ENCODE data around the gene ARID5A. TPM values are rescaled to one million over a fixed set of nuclear protein-coding genes. Genes with fewer than 3 reads are reported as not detected.

Gene ARID5A
- polyA plus RNA-seq, 1 donor from 2014 or later, result not detected

- Histone ChIP-seq H4K20me1 (ENCODE audit: insufficient read depth) (no peaks in the 10 kb centered on the region), H3K79me2 (replicated peaks; ENCODE audit: insufficient read depth, low read length) (no peaks in the 10 kb centered on the region), H3K36me3 (ENCODE audit: insufficient read depth, low read length) (no peaks in the 10 kb centered on the region), H3K9ac (ENCODE audit: low read length) (no peak overlapping the region), H2AFZ (ENCODE audit: low read depth, low read length) (no peak overlapping the region), H3K27ac (ENCODE audit: low read length) (no peak overlapping the region), H3K9me2 (ENCODE audit: insufficient read depth, low read length) (no peaks in the 10 kb centered on the region), H3K4me2 (ENCODE audit: low read length) (no peak overlapping the region), H3K27me3 (ENCODE audit: insufficient read depth, low read depth, low read length) (peaks cover 27% of the 10 kb centered on the region), H3K9me3 (ENCODE audit: low read length) (no peaks in the 10 kb centered on the region), H3K4me3 (ENCODE audit: low read length) (no peak overlapping the region), H3F3A (ENCODE audit: insufficient read depth, low read length, poor library complexity, severe bottlenecking) (no peaks in the 10 kb centered on the region)
- TF ChIP-seq SMC3 (conservative IDR thresholded peaks at IDR 0.05; ENCODE audit: poor library complexity), result no peak
- no peak for TF ChIP-seq EZH2 (IDR thresholded peaks at IDR 0.05; ENCODE audit: borderline replicate concordance, insufficient read depth, low read length, poor library complexity, severe bottlenecking)
- TF ChIP-seq, protein P1, sequence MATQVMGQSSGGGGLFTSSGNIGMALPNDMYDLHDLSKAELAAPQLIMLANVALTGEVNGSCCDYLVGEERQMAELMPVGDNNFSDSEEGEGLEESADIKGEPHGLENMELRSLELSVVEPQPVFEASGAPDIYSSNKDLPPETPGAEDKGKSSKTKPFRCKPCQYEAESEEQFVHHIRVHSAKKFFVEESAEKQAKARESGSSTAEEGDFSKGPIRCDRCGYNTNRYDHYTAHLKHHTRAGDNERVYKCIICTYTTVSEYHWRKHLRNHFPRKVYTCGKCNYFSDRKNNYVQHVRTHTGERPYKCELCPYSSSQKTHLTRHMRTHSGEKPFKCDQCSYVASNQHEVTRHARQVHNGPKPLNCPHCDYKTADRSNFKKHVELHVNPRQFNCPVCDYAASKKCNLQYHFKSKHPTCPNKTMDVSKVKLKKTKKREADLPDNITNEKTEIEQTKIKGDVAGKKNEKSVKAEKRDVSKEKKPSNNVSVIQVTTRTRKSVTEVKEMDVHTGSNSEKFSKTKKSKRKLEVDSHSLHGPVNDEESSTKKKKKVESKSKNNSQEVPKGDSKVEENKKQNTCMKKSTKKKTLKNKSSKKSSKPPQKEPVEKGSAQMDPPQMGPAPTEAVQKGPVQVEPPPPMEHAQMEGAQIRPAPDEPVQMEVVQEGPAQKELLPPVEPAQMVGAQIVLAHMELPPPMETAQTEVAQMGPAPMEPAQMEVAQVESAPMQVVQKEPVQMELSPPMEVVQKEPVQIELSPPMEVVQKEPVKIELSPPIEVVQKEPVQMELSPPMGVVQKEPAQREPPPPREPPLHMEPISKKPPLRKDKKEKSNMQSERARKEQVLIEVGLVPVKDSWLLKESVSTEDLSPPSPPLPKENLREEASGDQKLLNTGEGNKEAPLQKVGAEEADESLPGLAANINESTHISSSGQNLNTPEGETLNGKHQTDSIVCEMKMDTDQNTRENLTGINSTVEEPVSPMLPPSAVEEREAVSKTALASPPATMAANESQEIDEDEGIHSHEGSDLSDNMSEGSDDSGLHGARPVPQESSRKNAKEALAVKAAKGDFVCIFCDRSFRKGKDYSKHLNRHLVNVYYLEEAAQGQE (IDR thresholded peaks at IDR 0.05; ENCODE audit: borderline replicate concordance), result no peak
- TF ChIP-seq RAD21 (conservative IDR thresholded peaks at IDR 0.05), result no peak
- TF ChIP-seq TAF1 (IDR thresholded peaks at IDR 0.05; ENCODE audit: low read depth), result no peak
- TF ChIP-seq POLR2AphosphoS5 (IDR thresholded peaks at IDR 0.05), result no peak
- TF ChIP-seq, protein P2, sequence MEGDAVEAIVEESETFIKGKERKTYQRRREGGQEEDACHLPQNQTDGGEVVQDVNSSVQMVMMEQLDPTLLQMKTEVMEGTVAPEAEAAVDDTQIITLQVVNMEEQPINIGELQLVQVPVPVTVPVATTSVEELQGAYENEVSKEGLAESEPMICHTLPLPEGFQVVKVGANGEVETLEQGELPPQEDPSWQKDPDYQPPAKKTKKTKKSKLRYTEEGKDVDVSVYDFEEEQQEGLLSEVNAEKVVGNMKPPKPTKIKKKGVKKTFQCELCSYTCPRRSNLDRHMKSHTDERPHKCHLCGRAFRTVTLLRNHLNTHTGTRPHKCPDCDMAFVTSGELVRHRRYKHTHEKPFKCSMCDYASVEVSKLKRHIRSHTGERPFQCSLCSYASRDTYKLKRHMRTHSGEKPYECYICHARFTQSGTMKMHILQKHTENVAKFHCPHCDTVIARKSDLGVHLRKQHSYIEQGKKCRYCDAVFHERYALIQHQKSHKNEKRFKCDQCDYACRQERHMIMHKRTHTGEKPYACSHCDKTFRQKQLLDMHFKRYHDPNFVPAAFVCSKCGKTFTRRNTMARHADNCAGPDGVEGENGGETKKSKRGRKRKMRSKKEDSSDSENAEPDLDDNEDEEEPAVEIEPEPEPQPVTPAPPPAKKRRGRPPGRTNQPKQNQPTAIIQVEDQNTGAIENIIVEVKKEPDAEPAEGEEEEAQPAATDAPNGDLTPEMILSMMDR (IDR thresholded peaks at IDR 0.05; ENCODE audit: poor library complexity, severe bottlenecking), result no peak
- no peak for TF ChIP-seq MXI1 (conservative IDR thresholded peaks at IDR 0.05; ENCODE audit: poor library complexity, severe bottlenecking)
- no peak for TF ChIP-seq EP300 (conservative IDR thresholded peaks at IDR 0.05; ENCODE audit: poor library complexity, severe bottlenecking)
Observed at GRCh38 chr2:96533292-96534073, 3.1 kb upstream of the ARID5A start.

- Histone ChIP-seq H3K36me3 (ENCODE audit: insufficient read depth, low read length) (no peaks in the 10 kb centered on the region), H3K4me2 (ENCODE audit: low read length) (no peak overlapping the region), H3K9ac (ENCODE audit: low read length) (no peak overlapping the region), H3K9me3 (ENCODE audit: low read length) (no peaks in the 10 kb centered on the region), H3F3A (ENCODE audit: insufficient read depth, low read length, poor library complexity, severe bottlenecking) (no peaks in the 10 kb centered on the region), H3K9me2 (ENCODE audit: insufficient read depth, low read length) (no peaks in the 10 kb centered on the region), H3K27me3 (ENCODE audit: insufficient read depth, low read depth, low read length) (peaks cover 27% of the 10 kb centered on the region), H3K4me3 (ENCODE audit: low read length) (no peak overlapping the region), H4K20me1 (ENCODE audit: insufficient read depth) (no peaks in the 10 kb centered on the region), H3K79me2 (replicated peaks; ENCODE audit: insufficient read depth, low read length) (no peaks in the 10 kb centered on the region), H2AFZ (ENCODE audit: low read depth, low read length) (no peak overlapping the region), H3K27ac (ENCODE audit: low read length) (no peak overlapping the region)
- no peak for TF ChIP-seq SMC3 (conservative IDR thresholded peaks at IDR 0.05; ENCODE audit: poor library complexity)
- TF ChIP-seq RAD21 (conservative IDR thresholded peaks at IDR 0.05), result no peak
- TF ChIP-seq EP300 (conservative IDR thresholded peaks at IDR 0.05; ENCODE audit: poor library complexity, severe bottlenecking), result no peak
- no peak for TF ChIP-seq MXI1 (conservative IDR thresholded peaks at IDR 0.05; ENCODE audit: poor library complexity, severe bottlenecking)
- no peak for TF ChIP-seq TAF1 (IDR thresholded peaks at IDR 0.05; ENCODE audit: low read depth)
- TF ChIP-seq, protein P2 (IDR thresholded peaks at IDR 0.05; ENCODE audit: poor library complexity, severe bottlenecking), result no peak
- no peak for TF ChIP-seq POLR2AphosphoS5 (IDR thresholded peaks at IDR 0.05)
- TF ChIP-seq EZH2 (IDR thresholded peaks at IDR 0.05; ENCODE audit: borderline replicate concordance, insufficient read depth, low read length, poor library complexity, severe bottlenecking), result no peak
- TF ChIP-seq, protein P1 (IDR thresholded peaks at IDR 0.05; ENCODE audit: borderline replicate concordance), result no peak
Observed at GRCh38 chr2:96534141-96534540, 2.4 kb upstream of the ARID5A start.
